A549 treated with dexamethasone at 1 μM for 4 hours (cell line): ENCODE data around the gene C19orf53. TPM values are rescaled to one million over a fixed set of nuclear protein-coding genes. Genes with fewer than 3 reads are reported as not detected.

ENCODE experiments used
- total RNA-seq: library from RNA; stranded (reverse); fragments of 200-300 nt; extraction: Qiagen RNA extraction; gene quantifications from 5 replicates; pipeline ENCODE4 v1.2.3, GENCODE V29; 2022

C19orf53 gene
- 142 to 202 TPM (median 181 TPM) in 5 replicates for total RNA-seq

DNA sequence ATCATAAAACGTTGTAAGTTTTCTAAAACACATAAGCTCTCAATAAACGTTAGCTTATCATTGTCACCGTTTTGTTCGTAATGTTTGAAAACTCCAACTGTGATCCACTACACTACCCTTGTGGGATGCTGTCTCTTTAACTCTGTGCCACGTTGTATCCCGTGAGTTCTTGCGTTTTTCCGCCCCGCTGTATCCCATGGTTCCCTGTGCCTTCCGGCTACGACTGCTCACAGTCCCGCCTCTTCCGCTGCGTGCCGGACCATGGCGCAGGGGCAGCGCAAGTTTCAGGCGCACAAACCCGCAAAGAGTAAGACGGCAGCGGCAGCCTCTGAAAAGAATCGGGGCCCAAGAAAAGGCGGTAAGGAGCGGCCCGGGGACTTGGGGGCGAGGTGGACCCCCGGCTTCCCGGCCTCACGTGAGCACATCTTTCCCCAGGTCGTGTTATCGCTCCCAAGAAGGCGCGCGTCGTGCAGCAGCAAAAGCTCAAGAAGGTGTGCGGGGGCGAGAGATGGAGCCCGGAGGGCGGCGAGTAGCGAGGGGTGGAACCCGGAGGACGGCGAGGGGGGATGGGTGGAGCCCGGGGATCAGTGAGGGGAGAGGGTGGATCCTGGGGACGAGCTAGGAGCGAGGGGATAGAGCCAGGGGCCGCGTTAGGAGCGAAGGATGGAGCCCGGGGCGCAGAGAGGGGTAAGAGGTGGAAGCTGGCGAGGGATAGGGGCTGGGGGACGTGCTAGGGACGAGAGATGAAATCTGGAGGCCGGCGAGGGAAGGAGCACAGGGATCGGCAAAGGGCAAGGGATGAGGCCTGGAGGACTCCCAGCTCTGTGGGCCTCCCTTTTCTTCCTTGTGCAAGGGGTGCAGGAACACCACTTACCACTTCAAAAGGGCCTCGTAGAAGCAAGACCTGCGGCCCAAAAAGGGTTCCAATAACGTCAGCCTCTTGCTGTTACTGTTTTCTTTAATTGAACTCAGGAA is at the start of gene C19orf53:
C19orf53 (plus strand) TSS at position 240 of the 975 bp plus-strand sequence; CDS start at position 262, 22 bp downstream.

GRCh38 chr19:13764101-13764807 is 10.0 kb upstream of the C19orf53 start, which contains the start of gene MRI1:
Gene MRI1, plus strand, starts transcription at chr19:13764522. Its CDS starts 67 bp downstream, at chr19:13764589.

GRCh38 chr19:13794757-13795589 is 20.7 kb downstream of the C19orf53 start, which contains the start of gene ZSWIM4:
Gene ZSWIM4, plus strand, starts transcription at chr19:13795443. Its CDS starts 206 bp downstream, at chr19:13795649.

Other genes with a start within 250 kb of the C19orf53 start
- 7.1 to 13.8 TPM (median 12.8 TPM) in 5 replicates for gene MRI1, start 9.9 kb upstream of the C19orf53 start, total RNA-seq
- 2.1 to 3.2 TPM (median 2.9 TPM) in 5 replicates for gene ZSWIM4, start 21.0 kb downstream of the C19orf53 start, total RNA-seq
- gene NANOS3, start 102.7 kb downstream of the C19orf53 start, total RNA-seq = 1.3 to 3.4 TPM (median 2.5 TPM) in 5 replicates
- gene BRME1, start 131.7 kb downstream of the C19orf53 start, total RNA-seq = 0.51 to 0.96 TPM (median 0.64 TPM) in 5 replicates
- gene CC2D1A, start 131.7 kb downstream of the C19orf53 start, total RNA-seq = 6.3 to 10.5 TPM (median 10.4 TPM) in 5 replicates
- gene PODNL1, start 164.0 kb downstream of the C19orf53 start, total RNA-seq = 1.2 to 1.5 TPM (median 1.2 TPM) in 5 replicates
- gene DCAF15, start 178.1 kb downstream of the C19orf53 start, total RNA-seq = 16.7 to 20.8 TPM (median 19.9 TPM) in 5 replicates
- gene RFX1, start 231.9 kb downstream of the C19orf53 start, total RNA-seq = 2.1 to 5.1 TPM (median 5.1 TPM) in 5 replicates